GM19043 (cell line): ENCODE results near the gene PRDM16.
"Not testable (repeated sequence)": the region's sequence is repeated elsewhere in the genome, so short reads cannot be mapped to it uniquely, and the experiment has no call there.

Experiments used
- ATAC-seq: cut with Tn5 transposase; IDR thresholded peaks from one replicate; pipeline ENCODE4 v1.9.1; 2021; ENCODE audit warnings: low read depth; ENCODE audit not compliant: unreplicated experiment

The PRDM16 gene

DNA sequence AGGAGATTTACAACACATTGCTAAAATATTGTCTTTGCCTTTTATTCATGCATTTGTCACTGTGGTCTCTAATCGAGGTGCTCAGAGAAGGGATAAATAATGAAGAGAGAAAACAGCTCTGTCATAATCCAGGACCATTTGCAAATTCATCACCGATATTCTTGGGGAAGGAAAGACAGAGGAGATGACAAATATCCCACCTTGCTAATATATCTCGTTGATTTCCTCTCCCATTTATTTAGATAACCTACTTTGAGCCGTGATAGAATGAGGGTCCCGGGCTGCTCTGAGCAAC lies 86.9 kb downstream of the PRDM16 start:
- no peak for ATAC-seq

DNA sequence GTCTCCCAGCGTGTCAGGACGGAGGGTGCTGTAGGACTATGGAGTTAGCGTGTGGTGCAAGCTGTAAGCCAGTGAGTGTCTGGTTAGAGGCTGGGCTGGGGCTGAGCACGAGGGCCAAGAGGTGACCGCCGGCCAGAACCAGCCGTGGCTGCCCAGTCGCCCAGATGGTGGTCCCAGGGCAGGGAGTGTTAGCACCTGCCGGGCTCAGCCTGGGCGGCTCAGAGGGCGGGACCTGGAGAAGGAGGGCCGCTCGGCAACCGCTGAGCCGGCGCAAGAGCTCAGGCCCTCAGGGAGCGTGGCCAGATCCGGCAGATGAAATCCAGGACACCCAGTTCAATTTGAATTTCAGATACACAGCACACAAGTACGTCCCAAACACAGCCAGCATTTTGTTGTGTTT lies 87.9 kb downstream of the PRDM16 start:
- ATAC-seq: no peak

DNA sequence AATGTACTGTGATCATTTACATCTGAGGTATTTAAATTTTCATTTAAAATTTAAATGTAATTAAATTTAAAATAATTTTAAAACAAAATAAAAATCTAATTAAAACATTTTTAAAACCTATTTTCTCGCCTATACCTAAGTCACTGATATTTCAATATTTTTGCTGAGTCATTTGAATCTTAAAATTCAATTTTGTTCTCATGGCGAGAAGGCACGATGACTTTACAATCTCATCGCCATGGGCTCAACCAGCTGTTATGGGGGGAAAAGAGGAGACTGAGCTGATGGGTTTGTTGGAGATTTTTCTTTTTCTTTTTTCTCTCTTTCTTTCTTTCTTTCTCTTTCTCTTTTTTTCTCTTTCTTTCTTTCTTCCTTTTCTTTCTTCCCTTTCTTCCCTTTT lies 89.3 kb downstream of the PRDM16 start:
- no peak for ATAC-seq

DNA sequence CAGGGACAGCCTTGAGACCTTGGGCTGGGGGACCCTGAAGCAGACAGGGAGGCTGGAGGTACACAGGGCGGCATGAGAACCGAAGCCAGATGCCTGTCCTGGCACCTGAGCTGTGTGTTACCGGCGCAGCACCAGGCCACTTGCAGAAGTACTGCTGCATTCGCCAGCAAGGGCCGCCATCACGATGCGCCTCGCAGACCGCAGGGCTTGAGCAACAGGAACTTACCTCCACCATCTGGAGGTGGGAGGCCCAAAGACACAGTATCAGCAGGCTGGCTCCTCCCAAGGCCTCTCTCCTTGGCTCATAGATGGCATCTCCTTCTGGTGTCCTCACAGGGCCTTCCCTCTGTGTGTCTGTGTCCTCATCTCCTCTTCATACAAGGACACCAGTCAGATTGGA lies 90.1 kb downstream of the PRDM16 start:
- no peak for ATAC-seq

DNA sequence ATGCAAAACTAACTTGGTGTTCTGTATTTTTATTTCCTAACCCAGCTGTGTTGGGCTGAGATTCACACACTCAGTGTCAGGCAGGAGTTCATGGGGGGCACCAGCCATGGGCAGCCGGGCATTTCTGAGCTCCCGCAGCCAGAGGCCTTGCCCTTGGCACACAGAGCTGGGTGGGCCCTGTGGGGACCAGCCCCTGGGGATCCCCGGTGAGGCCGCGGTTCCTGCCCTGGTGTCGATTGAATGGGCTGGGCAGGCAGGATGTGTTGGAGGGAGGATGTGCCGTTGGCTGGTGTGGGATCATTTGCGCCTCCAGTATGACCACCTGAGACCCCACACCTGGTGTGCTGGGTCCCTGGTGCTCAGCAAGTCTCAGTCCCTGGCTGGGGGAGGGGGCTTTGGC lies 91.0 kb downstream of the PRDM16 start:
- no peak for ATAC-seq

DNA sequence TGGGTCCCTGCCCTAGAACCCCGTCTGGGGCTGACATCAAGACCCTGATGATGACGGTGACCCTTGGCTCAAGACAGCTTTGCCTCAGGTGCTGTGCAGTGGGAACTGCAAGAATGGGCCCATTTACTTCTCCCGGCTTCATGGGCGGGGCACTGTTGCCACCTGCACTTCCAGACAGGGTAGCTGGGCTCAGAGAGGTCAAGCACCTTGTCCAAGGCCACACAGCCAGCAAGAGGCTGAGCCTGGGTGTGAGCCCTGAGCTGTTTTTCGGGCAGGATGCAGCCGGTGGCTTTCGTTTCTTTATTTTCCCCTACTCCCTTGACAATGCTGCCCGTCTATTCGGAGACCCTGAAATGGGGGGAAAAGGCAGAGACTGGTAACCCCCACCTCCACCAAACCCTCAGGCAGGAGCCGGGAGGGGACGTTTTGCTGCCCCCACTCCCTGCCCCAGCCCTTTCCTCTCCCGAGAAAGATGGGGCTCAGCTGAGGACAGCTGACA lies 91.7 kb downstream of the PRDM16 start:
- no peak for ATAC-seq

DNA sequence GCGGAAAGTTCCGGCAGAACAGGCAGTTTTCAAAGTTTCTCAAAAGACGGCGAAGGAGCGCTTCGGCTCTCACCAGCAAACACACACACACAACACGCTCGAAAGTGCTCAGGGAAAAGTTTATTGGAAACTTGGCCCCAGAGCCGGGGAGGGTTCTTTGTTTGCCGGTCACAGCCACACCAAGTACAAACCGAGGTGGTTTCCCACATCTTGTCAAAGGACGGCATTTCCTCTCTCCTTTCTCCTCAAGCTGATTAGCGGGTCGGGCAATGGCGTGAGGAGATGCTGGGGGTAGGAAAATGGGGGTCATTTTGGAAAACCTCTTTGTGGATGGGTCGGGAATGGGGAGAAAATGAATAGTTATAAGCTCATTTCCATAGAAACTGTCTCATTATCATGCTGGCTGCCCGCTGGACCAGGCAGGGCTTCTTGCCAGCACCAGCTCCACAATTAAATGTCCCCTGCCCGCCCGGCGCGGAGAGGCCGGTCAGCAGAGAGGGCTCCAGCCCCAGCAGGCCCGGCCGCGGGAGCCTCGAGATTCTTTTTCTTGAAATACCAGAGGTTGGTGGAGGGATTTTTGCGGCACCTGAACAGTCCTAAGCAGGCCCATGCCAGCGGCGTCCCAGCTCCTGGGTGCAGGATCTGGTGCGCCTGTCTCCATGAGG lies 92.3 kb downstream of the PRDM16 start:
- ATAC-seq: no peak

DNA sequence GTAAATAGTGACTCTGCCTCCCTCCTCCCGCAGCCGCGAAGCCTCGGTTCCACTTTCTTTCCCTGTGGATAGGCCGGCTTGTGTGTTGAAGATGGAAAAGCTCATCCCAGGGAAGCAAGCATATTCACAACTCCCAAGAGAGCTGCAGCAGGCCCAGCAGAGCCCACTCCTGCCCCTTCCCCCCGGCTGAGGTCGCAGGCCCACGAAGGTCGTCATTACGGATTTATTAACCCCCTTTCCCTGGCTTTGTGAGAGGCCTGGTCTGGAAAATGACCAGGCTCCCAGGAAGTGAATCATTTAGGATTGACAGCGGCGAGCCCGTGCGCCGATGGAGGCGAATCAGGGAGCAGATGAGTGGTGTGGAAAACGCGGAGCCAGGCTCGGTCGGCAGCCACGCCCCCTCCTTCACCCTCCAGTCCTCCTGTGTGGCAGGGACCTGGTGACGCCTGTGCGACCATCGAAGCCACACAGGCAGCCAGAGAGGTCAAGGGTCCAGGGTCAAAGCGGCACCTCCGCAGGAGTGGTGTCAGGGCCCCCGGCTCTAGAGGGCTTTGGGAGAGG lies 93.4 kb downstream of the PRDM16 start:
- ATAC-seq: no peak

DNA sequence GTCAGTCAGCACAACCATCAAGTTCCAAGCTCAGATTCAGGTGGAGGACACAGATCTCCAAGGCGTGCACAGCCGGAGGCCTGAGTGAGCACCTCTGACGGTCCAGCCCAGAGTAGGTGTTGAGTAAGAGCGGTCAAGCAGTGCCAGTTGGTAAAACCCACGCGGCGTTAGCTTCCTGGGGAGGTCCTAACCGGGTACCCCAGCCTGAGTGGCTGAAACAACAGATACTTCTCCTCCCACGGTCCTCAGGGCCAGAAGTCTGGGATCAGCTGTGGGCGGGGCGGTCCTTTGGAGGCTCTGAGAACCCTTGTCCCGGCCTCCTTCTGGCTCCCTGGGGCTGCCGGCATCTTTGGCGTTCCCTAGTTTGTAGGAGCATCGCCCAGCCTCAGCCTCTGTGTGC lies 94.4 kb downstream of the PRDM16 start:
- no peak for ATAC-seq

DNA sequence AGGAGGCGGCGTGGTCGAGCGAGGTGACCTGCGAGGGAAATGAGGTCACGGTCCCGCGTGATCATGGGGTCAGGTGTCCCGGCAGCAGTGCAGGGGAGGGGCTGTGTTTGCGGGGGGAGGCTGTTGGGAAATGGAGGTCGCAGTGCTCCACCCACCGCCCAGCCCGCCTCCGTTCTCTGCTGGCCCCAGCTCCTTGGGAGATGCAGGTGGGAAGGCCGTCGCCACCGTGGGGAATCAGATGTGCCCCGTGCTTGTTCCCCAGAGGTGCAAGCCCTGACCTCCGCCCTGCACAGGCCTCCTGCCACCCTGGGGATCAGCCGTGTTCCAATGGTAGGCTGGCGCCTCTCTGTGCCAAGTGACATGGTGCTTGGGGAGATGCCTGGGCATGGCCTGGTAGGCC lies 95.7 kb downstream of the PRDM16 start:
- ATAC-seq: no peak

DNA sequence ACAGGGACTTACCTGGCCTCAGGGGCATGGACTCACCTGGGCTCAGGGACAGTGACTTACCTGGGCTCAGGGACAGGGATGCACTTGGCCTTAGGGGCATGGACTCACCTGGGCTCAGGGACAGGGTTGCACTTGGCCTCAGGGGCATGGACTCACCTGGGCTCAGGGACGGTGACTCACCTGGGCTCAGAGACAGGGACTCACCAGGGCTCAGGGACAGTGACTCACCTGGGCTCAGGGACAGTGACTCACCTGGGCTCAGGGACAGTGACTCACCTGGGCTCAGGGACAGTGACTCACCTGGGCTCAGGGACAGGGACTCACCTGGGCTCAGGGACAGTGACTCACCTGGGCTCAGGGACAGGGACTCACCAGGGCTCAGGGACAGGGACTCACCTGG lies 96.2 kb downstream of the PRDM16 start:
- not testable (repeated sequence) for ATAC-seq

DNA sequence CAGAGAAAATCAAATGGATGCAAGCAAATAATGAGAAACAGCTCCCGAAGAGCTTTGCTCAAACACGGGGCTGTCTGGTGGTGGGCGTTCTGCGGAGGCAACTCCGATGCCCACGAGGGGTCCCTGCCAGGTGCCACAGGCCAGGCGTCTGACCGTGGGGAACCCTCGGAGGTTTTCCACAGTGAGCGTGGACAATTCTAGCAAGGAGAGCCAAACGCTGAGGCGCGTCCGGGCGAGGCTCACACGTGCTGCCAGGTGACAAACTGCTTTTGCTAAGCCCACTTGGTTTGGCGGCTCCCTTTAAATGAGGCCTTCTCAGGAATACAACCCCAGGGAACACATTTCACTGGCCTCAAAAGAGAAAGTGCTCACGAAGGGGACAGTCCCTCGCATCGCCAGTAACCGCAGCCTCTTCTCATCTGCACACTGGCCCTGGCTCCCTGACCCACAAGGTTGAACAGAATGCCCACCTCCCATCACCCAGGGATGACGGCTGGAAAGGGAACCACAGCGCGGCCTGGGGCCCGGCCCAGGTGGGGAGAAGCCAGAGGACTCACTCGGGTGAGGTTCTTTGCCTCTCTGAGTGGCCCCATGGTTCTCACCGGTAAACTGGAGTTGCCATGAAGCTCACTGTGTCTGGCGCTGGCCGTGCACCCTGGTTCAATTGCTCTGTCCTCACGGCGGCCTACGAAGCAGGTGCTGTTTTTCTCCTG lies 97.4 kb downstream of the PRDM16 start:
- no peak for ATAC-seq

DNA sequence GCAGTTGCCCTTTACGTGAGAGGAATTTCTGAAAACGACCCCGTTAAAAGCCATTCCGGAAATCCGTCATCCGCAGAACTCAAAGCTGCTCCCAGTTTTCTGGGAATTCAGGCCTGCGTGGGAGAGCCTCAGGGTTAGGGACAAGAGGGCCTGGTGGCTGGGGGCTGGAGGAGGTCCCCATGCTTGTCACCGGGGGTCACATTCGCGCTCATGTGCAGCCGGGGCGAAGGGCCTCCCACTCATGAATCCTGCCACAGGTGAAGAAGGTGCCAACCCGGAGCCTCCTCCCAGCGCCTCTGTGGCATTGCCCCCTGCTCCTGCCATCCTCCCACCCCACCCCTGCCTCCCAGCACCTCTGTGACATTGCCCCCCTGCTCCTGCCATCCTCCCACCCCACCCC lies 98.3 kb downstream of the PRDM16 start:
- no peak for ATAC-seq

DNA sequence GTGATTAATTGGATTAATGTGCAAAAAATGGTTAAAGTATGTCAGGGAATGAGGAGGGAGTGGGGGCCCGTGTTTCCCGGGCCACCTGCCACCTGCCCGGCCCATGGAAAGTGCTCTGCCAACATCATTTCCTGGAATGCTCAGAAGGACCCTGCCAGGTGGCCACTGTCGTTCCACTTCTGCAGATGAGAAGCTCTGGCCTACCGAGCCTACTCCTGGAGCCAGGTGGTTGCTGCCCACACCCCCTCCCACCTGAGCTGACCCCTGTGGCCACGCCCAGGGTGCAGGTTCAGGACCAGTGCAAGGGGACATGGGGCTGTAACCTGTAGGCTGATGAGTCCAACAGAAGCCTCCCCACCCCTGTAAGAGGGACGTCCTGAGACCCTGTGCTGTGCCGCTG lies 99.7 kb downstream of the PRDM16 start:
- no peak for ATAC-seq

DNA sequence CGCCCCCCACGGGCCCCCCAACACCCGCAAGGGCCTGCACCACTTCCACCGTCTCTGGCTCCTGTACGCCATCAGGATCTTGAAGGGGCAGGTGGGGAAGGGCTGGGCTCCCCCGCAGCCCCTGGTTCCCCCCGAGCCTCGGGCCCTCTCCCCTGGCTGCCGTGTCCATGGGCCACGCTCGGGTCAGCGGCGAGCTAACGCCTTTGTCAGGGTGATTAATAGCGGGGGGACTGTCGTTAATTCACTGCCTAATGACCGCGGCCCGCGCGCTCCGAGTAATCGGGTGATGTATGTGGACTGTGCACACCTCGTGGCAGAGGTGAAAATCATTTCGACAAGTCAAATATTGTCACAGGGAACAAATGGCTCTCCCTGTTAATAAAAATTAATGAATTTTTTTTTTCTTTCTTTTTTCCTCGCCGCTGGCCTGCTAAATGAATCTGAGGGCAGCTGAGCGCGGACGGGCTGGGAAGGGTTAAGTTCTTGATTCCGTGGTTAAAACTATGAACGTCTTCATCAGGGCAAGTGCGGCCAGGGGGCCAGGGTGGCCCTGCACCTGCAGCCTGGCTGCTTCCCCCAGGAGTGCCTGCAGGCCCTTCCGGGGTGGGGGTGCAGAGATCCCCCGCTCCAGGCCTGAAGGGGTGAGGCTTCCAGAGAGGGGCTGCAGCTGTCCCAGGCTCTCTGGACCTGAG lies 100.8 kb downstream of the PRDM16 start:
- no peak for ATAC-seq

DNA sequence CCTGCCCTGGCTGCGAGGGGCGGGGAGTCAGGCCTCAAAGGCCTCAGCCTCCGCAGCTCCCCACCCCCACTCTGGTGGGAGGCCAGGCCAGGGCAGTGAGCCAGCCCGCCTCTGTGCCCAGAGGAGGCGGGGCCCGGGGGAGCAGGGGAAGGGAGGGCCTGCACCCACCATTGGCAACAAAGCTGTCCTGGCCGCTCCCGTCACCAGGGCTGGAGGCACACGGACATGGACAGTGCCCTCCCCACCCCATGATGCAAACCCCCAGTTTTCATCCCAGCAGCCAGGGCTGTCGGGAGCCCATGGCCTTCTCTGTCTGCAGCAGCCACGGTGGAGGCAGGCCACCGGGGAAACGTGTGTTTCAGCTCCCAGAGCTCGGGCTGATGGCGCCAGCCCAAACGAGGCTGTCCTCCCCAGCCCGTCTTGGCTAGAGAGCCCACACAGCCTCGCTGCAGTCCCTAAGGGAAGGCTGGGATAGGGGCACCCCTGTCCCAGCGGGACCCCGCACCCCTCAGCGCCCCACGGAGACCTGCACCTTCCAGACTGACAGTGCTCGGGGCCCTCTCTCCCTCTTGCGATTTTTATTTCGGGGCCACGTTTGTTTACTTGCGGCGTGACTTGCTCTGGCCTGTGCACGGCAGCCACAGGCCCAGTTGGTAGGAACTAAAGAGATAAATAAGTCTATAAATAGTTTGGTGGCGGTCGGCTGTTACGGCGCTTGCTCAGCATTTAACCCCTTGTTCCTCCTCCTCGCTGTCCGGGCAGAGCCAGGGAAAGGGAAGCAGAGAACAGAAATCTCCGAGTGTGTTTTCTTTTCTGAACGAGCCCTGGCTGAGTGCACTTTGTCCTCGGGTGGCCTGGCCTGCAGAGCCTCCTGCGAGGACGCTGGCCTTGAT lies 101.8 kb downstream of the PRDM16 start:
- ATAC-seq: no peak

DNA sequence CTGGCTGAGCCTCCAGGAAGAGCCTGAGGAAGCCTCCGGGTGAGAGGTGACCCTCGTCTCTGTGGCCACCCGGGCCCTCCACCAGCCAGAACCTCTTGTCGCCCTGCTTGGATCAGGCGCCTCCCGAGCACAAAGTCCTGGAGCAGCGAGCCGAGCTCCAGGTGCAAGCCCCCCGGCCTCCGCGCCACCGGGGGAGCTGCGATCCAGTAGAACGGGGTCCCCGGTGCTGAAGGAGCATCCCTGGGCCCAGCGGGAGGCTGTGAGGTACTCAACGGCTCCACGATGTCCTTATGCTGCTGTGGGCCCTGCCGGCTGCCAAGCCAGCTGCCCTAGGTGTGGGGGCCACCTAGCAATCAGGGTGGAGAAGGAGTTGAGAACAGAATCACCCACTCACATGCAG lies 102.8 kb downstream of the PRDM16 start:
- no peak for ATAC-seq

DNA sequence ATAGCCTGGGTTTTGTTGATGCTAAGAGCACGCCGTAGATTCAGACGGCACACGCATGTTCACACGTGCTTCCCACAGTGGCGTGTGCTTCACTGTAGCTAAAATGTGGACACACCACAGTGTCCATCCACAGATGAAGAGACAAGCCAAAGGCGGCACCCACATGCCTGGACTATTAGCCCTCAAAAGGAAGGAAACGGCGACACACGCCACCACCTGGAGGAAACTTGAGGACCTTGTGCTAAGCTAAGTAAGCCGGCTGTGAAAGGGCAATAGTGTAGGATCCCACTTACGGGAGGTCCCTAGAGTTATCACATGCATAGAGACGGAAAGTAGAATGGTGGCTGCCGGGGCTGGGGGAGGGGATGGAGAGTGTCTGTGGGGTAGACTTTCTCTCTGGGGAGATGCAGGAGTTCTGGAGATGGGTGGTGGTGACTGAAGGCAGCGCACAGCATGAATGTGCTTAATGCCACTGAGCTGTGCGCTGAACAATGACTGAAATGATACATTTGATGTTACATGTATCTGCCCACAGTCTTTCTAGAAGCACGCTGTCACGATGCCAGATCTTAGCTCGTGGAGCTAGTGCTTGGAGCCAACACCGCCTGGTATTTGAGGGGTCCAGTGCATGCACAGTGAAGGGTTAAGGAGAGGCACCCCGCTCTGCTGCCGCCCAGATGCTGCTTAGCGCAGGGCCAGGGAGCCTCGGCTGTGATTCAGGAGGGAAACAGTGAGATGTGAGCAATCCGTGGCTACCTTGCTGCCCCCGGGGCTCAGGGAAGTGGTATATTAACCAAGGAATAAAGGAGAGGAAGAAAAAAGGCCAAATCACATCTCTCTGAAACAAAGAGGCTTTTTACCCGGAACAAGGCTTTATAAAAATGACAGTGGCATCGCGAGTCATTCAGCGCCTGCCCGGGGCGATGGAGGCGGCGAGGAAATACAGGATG lies 103.7 kb downstream of the PRDM16 start:
- ATAC-seq: no peak

DNA sequence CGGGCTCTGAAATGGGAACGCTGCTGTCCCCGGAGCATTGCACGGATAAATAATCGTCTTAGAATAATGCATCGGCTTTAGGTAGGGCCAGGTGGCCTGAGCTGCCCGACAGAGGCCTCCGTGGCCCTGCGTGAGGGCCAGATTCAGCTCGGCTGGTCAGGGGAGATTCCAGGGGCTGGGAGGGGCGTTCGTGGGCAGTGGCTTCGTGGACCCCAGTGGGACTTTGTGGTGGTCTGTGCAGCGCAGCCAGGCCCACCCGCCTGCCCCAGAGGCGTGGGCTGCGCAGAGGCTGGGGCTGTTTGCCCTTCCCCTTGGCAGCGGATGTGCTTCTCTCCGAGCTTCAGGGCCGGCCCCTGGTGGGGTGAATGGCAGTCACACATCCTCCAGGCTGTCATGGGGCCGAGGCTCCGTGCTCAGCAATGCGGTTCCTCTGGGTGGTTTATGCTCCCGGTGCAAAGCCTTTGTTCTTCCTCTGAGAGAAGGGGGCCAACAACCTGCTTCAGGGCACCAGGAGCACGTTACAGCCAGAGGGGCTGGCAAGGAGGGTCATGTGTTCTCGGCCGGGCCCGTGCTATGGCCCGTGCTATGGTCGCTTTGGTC lies 104.5 kb downstream of the PRDM16 start:
- no peak for ATAC-seq
